Thoracic aorta (tissue), 2 donors: ENCODE measurements around the gene MRPL17. TPM values are rescaled to one million over a fixed set of nuclear protein-coding genes. Genes with fewer than 3 reads are reported as not detected.

Experiments
- ATAC-seq: fragments of 150-250 bp; one replicate; pipeline ENCODE4 v1.8.0; 2017; ENCODE audit warnings: low read depth; ENCODE audit not compliant: insufficient number of reproducible peaks, low FRiP score
- DNase-seq: peaks from one replicate; pipeline ENCODE4 v3.0.0-alpha.2; 2020; ENCODE audit warnings: low spot score
- H3K27ac ChIP-seq, 2 donors: fragments of 200-600 bp; sonication (generic); 1 replicate in 1 of 2; 2 replicates in 1 of 2; pipeline ENCODE4 v1.5.1; 2016; ENCODE audit warnings: mild to moderate bottlenecking in 2 of 2, moderate library complexity in 2 of 2
- H3K27me3 ChIP-seq: fragments of 200-600 bp; sonication (generic); replicated peaks from 2 replicates; pipeline ENCODE4 v1.6.0; 2016; ENCODE audit warnings: mild to moderate bottlenecking; ENCODE audit not compliant: insufficient read depth
- H3K36me3 ChIP-seq: fragments of 200-600 bp; sonication (generic); one replicate; pipeline ENCODE4 v1.5.1; 2016
- H3K4me1 ChIP-seq, 2 donors: fragments of 200-600 bp; sonication (generic); 1 replicate in 1 of 2; 2 replicates in 1 of 2; pipeline versions ENCODE4 v1.5.1 to v1.6.0; 2016; ENCODE audit warnings: low read depth in 2 of 2, mild to moderate bottlenecking in 1 of 2; ENCODE audit not compliant: control insufficient read depth in 1 of 2
- H3K4me3 ChIP-seq: fragments of 200-600 bp; sonication (generic); 2 replicates; pipeline ENCODE4 v1.5.1; 2016; ENCODE audit warnings: mild to moderate bottlenecking
- H3K9me3 ChIP-seq: fragments of 200-600 bp; sonication (generic); 2 replicates; pipeline ENCODE4 v1.5.1; 2016
- CTCF ChIP-seq: fragments of 200-600 bp; sonication (generic); IDR thresholded peaks from one replicate; pipeline ENCODE4 v1.5.1; 2019; ENCODE audit warnings: antibody characterized with exemption
- total RNA-seq, 2 donors: library from RNA; depleted of rRNA; stranded (reverse); fragments of >200 nt; gene quantifications; one replicate each; pipeline versions ENCODE4 v1.1.0 to v1.2.3, GENCODE V29; 2016

MRPL17 gene
- total RNA-seq, 2 donors from 2014 or later = 20.6 to 53.6 TPM

DNA sequence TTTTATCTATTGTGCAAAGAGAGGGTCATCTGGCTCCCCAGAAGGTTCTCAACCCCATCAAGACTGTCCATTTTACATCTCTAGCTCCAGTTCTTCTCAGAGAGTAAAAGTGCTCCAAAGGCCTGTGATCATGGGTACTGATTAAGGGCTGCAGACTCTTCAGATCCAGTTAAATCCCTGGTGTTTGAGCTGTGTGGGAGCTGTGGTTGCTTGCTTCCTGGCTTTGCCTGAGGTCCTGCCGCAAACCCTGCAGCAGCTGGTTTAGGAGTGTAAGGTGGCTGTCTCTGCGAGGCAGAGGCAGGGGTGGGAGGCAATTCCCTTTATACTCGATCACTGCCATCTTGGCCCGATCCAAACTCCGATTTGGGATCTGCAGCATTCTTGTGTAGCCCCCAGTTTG lies 1.2 kb downstream of the MRPL17 start:
- peak overlapping the region in 1 of 2 donors; percentile 79 for H3K27ac ChIP-seq

GRCh38 chr11:6681505-6681904 lies 1.6 kb downstream of the MRPL17 start:
- DNase-seq = no peak
- Histone ChIP-seq H3K27ac (no peak overlapping the region), H3K27me3 (no peaks in the 10 kb centered on the region), H3K9me3 (no peaks in the 10 kb centered on the region), H3K4me3 (no peak overlapping the region), H3K36me3 (peaks cover 5% of the 10 kb centered on the region), H3K4me1 (peaks cover 7 to 17% of the 10 kb centered on the region in 2 donors)
- ATAC-seq = no peak
- no peak for TF ChIP-seq CTCF

More for the DNA sequence above, 1.2 kb downstream of the MRPL17 start:
- Histone ChIP-seq H3K4me3 (peak overlapping the region; percentile 83), H3K4me1 (peaks cover 7 to 17% of the 10 kb centered on the region in 2 donors), H3K9me3 (no peaks in the 10 kb centered on the region), H3K27me3 (no peaks in the 10 kb centered on the region), H3K36me3 (peaks cover 5% of the 10 kb centered on the region)
- ATAC-seq = no peak
- no peak for TF ChIP-seq CTCF
- DNase-seq = no peak

DNA sequence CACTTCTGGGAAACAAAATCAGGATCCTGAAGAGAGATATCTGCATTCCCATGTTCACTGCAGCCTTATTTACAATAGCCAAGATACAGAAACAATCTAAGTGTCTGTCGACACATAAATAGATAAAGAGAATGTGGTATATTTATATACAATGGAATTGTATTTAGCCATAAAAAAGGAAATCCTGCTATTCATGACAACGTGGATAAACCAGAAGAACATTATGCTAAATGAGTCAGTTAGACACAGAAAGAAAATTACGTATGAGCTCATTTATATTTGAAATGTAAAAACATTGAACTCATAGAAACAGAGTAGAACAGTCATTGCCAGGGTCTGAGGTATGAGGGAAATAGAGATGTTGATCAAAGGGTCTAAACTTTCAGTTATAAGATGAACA lies 6.1 kb downstream of the MRPL17 start:
- ATAC-seq = no peak
- no peak for TF ChIP-seq CTCF
- DNase-seq = no peak
- no peak overlapping the region for H3K4me3 ChIP-seq
- no peaks in the 10 kb centered on the region for H3K9me3 ChIP-seq
- no peak overlapping the region for H3K27ac ChIP-seq
- H3K36me3 ChIP-seq = peaks cover 5% of the 10 kb centered on the region
- no peaks in the 10 kb centered on the region for H3K27me3 ChIP-seq
- peaks cover 3 to 11% of the 10 kb centered on the region in 2 donors for H3K4me1 ChIP-seq

DNA sequence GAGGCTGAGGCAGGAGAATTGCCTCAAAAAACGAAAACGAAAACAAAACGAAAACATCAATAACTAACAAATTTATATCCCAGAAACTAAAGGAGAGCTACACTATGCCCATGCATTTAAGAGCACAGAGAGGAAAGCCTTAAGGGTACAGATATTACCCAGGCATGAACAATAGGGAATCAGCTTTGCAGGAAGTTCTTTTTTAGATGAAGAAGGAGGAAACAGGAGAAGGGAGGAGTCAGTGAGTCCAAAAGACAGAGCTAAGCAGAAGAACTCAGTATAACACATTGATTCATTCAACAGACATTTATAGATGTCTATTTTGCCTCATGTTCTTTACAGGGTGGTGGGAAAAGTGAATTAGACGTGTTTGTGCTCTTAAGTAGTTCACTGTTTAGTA lies 8.3 kb downstream of the MRPL17 start:
- no peak overlapping the region for H3K27ac ChIP-seq
- H3K4me3 ChIP-seq = no peak overlapping the region
- no peaks in the 10 kb centered on the region for H3K36me3 ChIP-seq
- DNase-seq = no peak
- H3K4me1 ChIP-seq = no peaks in the 10 kb centered on the region
- no peak for TF ChIP-seq CTCF
- H3K9me3 ChIP-seq = no peaks in the 10 kb centered on the region
- ATAC-seq = no peak
- H3K27me3 ChIP-seq = no peaks in the 10 kb centered on the region

DNA sequence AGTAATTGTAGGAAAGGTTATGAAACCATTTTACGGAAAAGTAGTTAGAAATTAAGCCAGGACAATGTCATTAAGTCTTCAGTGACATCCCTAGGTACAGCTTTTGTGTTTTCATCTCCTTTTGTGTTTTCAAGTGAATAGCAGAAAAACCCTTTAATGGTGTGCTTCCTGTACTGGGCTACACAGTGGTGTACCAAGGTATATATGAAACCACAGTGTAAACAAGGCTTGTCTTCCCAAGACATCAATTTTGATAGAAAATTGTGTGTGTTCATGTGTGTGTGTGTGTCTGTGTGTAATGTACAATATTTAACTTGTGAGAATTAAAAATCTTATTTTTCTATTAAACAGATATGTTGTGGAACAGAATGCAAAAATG lies 8.9 kb downstream of the MRPL17 start:
- ATAC-seq = no peak
- Histone ChIP-seq H3K9me3 (no peaks in the 10 kb centered on the region), H3K4me1 (no peaks in the 10 kb centered on the region), H3K36me3 (no peaks in the 10 kb centered on the region), H3K4me3 (no peak overlapping the region), H3K27me3 (no peaks in the 10 kb centered on the region), H3K27ac (no peak overlapping the region)
- DNase-seq = no peak
- no peak for TF ChIP-seq CTCF
